H1 (cell line): ENCODE results near the gene B3GAT1.
"Not testable (repeated sequence)": the region's sequence is repeated elsewhere in the genome, so short reads cannot be mapped to it uniquely, and the experiment has no call there.

Experiments
- CTBP2 ChIP-seq: IDR thresholded peaks from 2 replicates; pipeline ENCODE4 v1.7.0; 2011; ENCODE audit warnings: borderline replicate concordance, mild to moderate bottlenecking, moderate library complexity, mixed read lengths, low read length; ENCODE audit not compliant: insufficient read depth, insufficient read length
- EZH2 ChIP-seq: fragments of 200-600 bp; sonication (generic); IDR thresholded peaks from 2 replicates; pipeline ENCODE4 v1.7.1; 2012; ENCODE audit warnings: low read depth, mild to moderate bottlenecking, moderate library complexity, low read length, inconsistent platforms; ENCODE audit not compliant: severe bottlenecking
- POLR2A ChIP-seq, 2 experiments: IDR thresholded peaks; 1 replicate in 1 of 2; 2 replicates in 1 of 2; pipeline ENCODE4 v1.6.1; 2011; ENCODE audit warnings: low read depth in 2 of 2, low read length in 2 of 2, mild to moderate bottlenecking in 2 of 2; ENCODE audit errors: control extremely low read depth in 1 of 2
- SIX5 ChIP-seq: IDR thresholded peaks from 2 replicates; pipeline ENCODE4 v1.6.1; 2011; ENCODE audit warnings: mild to moderate bottlenecking, low read depth, low read length

- not testable (repeated sequence) for TF ChIP-seq SIX5; POLR2A (IDR thresholded peaks at IDR 0.05; ENCODE audit: control extremely low read depth in 1 of 2, low read depth in 2 of 2, low read length in 2 of 2); EZH2; CTBP2
Observed at GRCh38 chr11:134444160-134445108, 32.4 kb upstream of the B3GAT1 start.
